SU-DHL-6 (cell line): Measurements from ENCODE around the gene CLMP.

ENCODE experiments used
- H2AFZ ChIP-seq: fragments of 200-600 bp; sonication (generic); 2 replicates; pipeline ENCODE4 v1.6.1; 2014; ENCODE audit warnings: low read depth, mild to moderate bottlenecking, moderate library complexity, mixed read lengths, antibody characterized with exemption, low read length; ENCODE audit not compliant: severe bottlenecking
- H3F3A ChIP-seq: fragments of 200-600 bp; shearing (Covaris generic); 2 replicates; pipeline ENCODE4 v1.6.0; 2016; ENCODE audit warnings: antibody characterized with exemption, mild to moderate bottlenecking; ENCODE audit not compliant: insufficient read depth
- H3K27ac ChIP-seq: fragments of 200-600 bp; sonication (generic); 2 replicates; pipeline ENCODE4 v1.5.1; 2016; ENCODE audit warnings: low read depth, mild to moderate bottlenecking, low read length, moderate library complexity, mixed read lengths
- H3K27me3 ChIP-seq: fragments of 200-600 bp; sonication (generic), shearing (Covaris generic); 2 replicates; pipeline ENCODE4 v1.6.0; 2014; ENCODE audit warnings: mild to moderate bottlenecking, low read length
- H3K36me3 ChIP-seq: fragments of 200-600 bp; sonication (generic); 2 replicates; pipeline ENCODE4 v1.6.1; 2014; ENCODE audit warnings: mild to moderate bottlenecking, low read length, mixed read lengths
- H3K4me2 ChIP-seq: fragments of 300-600, 200-600 bp; shearing (Covaris generic), sonication (generic); 2 replicates; pipeline ENCODE4 v1.6.0; 2014; ENCODE audit warnings: low read length, low read depth, mild to moderate bottlenecking; ENCODE audit not compliant: poor library complexity, severe bottlenecking
- H3K4me3 ChIP-seq: fragments of 200-600 bp; sonication (generic); 2 replicates; pipeline ENCODE4 v1.5.1; 2014; ENCODE audit warnings: antibody characterized with exemption, low read length, mild to moderate bottlenecking, mixed read lengths; ENCODE audit not compliant: insufficient read depth, poor library complexity, severe bottlenecking
- H3K79me2 ChIP-seq: fragments of 200-600 bp; sonication (generic); 2 replicates; pipeline ENCODE4 v1.6.1; 2014; ENCODE audit warnings: mild to moderate bottlenecking, low read length, moderate library complexity; ENCODE audit not compliant: insufficient read depth
- H3K9ac ChIP-seq: fragments of 200-600 bp; sonication (generic); 2 replicates; pipeline ENCODE4 v1.7.0; 2014; ENCODE audit warnings: mild to moderate bottlenecking, low read length
- H3K9me2 ChIP-seq: fragments of 200-600 bp; sonication (generic); replicated peaks from 2 replicates; pipeline ENCODE4 v1.6.1; 2014; ENCODE audit warnings: low read length; ENCODE audit not compliant: insufficient read depth
- H3K9me3 ChIP-seq: fragments of 200-600 bp; sonication (generic); 2 replicates; pipeline ENCODE4 v1.6.1; 2014; ENCODE audit warnings: low read length, mixed read lengths; ENCODE audit not compliant: insufficient read depth
- H4K20me1 ChIP-seq: fragments of 200-600 bp; sonication (generic); 2 replicates; pipeline ENCODE4 v1.6.1; 2014; ENCODE audit warnings: low read depth, mild to moderate bottlenecking, antibody characterized with exemption, low read length, moderate library complexity, mixed read lengths
- CTCF ChIP-seq: fragments of 200-600 bp; sonication (generic); IDR thresholded peaks from one replicate; pipeline ENCODE4 v1.5.1; 2017; ENCODE audit warnings: antibody characterized with exemption, mild to moderate bottlenecking, low read length, moderate library complexity; ENCODE audit not compliant: insufficient read depth, poor library complexity, severe bottlenecking
- EZH2phosphoT487 ChIP-seq: fragments of 200-600 bp; sonication (generic), shearing (Covaris generic); conservative IDR thresholded peaks from 2 replicates; pipeline ENCODE4 v1.6.1; 2018; ENCODE audit warnings: mild to moderate bottlenecking, antibody characterized with exemption, low read length, moderate library complexity, mixed read lengths

CLMP gene

DNA sequence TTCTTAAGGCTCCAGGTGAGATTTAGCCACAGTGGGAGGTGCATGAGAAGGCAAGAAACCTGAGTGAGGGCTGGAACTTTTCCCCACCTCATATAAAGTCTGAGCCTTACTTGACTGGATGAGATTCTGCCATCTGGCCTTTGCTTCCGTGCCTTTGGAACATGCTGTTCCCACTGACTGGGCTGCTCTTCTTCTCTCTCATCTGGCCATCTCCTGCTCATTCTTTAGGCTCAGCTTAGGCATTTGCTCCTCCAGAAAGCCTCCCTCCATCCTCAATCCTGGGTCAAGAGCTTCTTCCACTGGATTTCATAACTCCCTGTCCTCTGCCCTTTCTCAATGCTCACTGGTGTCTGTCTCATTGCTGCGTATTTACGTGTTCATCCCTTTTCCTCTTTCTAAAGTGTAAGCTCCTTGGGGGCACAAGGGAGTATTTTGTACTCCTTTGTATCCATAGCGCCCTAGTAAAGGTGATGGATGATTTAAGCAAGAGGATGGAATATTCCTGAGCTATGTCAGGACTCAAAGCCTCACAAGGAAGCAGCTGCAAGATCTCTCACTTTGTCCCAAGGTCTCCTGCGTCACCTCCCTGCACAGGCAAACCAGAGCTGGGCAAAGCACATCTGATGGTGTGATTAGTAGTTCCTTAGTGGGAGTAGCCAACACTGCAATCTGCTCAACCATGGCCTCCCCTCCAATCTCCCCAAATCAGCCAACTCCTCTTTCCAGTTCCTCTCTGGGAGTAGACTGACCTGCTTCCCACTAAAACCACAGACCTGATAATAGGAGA is 148.4 kb downstream of the CLMP start:
- TF ChIP-seq CTCF: no peak
- TF ChIP-seq EZH2phosphoT487: no peak
- Histone ChIP-seq H3K9ac (no peak overlapping the region), H3K27me3 (no peaks in the 10 kb centered on the region), H3F3A (no peaks in the 10 kb centered on the region), H3K27ac (no peak overlapping the region), H3K4me2 (no peak overlapping the region), H3K36me3 (no peaks in the 10 kb centered on the region), H4K20me1 (no peaks in the 10 kb centered on the region), H3K9me2 (no peaks in the 10 kb centered on the region), H3K4me3 (no peak overlapping the region), H3K9me3 (no peaks in the 10 kb centered on the region), H2AFZ (no peak overlapping the region), H3K79me2 (no peaks in the 10 kb centered on the region)

DNA sequence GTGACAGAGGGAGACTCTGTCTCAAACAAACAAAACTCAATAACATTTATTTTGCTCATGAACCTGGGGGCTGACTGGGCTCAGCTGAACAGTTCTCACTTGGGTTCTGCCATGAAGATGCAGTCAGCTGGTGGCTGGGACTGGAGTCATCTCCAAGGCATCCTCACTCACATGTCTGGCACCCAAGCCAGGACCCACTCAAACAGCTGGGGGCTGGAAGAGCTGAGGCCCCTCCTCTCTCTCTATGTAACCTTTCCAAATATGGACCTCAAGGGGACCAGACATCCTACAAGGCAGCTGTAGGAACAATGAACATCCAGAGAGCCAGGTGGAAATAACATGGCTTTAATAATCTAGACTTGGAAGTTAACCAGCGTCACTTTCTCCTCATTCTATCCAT is 149.9 kb downstream of the CLMP start:
- H2AFZ ChIP-seq: no peak overlapping the region
- H3K4me2 ChIP-seq: no peak overlapping the region

GRCh38 chr11:123041185-123041584 is 153.9 kb downstream of the CLMP start:
- H3K9me2 ChIP-seq: no peaks in the 10 kb centered on the region
- no peaks in the 10 kb centered on the region for H3K27me3 ChIP-seq
- TF ChIP-seq CTCF (no peak), EZH2phosphoT487 (no peak)
- no peak overlapping the region for H3K27ac ChIP-seq
- no peaks in the 10 kb centered on the region for H4K20me1 ChIP-seq
- no peak overlapping the region for H3K9ac ChIP-seq
- H3K4me2 ChIP-seq: no peak overlapping the region
- H3K36me3 ChIP-seq: no peaks in the 10 kb centered on the region
- no peaks in the 10 kb centered on the region for H3K79me2 ChIP-seq
- H2AFZ ChIP-seq: no peak overlapping the region
- no peaks in the 10 kb centered on the region for H3F3A ChIP-seq
- H3K9me3 ChIP-seq: no peaks in the 10 kb centered on the region
- no peak overlapping the region for H3K4me3 ChIP-seq

More for the DNA sequence above, 149.9 kb downstream of the CLMP start:
- Histone ChIP-seq H3K9me3 (no peaks in the 10 kb centered on the region), H3K9me2 (no peaks in the 10 kb centered on the region), H3K79me2 (no peaks in the 10 kb centered on the region), H3F3A (no peaks in the 10 kb centered on the region), H3K27ac (no peak overlapping the region), H3K9ac (no peak overlapping the region), H3K36me3 (no peaks in the 10 kb centered on the region), H4K20me1 (no peaks in the 10 kb centered on the region), H3K4me3 (no peak overlapping the region), H3K27me3 (no peaks in the 10 kb centered on the region)
- no peak for TF ChIP-seq EZH2phosphoT487

DNA sequence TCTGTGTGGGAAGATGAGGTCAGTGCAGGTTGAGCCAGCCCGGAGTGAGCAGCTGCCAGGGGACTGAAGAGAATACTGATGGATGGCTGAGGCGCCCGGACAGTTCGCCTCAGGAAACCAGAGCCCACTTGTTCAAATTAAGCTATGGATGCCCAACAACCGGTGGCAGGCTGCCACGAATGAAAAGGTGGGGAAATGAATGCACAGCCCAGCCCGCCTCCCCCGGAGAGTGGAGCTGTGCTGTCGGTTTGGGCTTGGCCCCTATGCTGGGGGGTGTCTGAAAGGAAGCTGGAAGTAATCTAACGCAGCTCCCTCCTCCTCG is 155.0 kb downstream of the CLMP start:
- H3K9me3 ChIP-seq: no peaks in the 10 kb centered on the region
- H3K9me2 ChIP-seq: no peaks in the 10 kb centered on the region
- no peaks in the 10 kb centered on the region for H3K79me2 ChIP-seq
- H3K27me3 ChIP-seq: no peaks in the 10 kb centered on the region
- H3K27ac ChIP-seq: no peak overlapping the region
- no peaks in the 10 kb centered on the region for H3F3A ChIP-seq
- H3K9ac ChIP-seq: no peak overlapping the region
- no peak overlapping the region for H2AFZ ChIP-seq
- TF ChIP-seq EZH2phosphoT487 (no peak), CTCF (no peak)
- no peak overlapping the region for H3K4me2 ChIP-seq
- H4K20me1 ChIP-seq: no peaks in the 10 kb centered on the region
- H3K36me3 ChIP-seq: no peaks in the 10 kb centered on the region
- no peak overlapping the region for H3K4me3 ChIP-seq
